ENCODE results near the gene MSTO1. TPM values are rescaled to one million over a fixed set of nuclear protein-coding genes. Genes with fewer than 3 reads are reported as not detected.
A peak's percentile ranks its signal among the peaks of the same experiment; 100 is the strongest.
"Not testable (repeated sequence)": the region's sequence is repeated elsewhere in the genome, so short reads cannot be mapped to it uniquely, and the experiment has no call there.

Gene MSTO1
- total RNA-seq, 1 donor = 25.3 TPM

GRCh38 chr1:155623357-155623756, 13.3 kb downstream of the MSTO1 start:
- no peaks in the 10 kb centered on the region for H3K79me2 ChIP-seq (ENCODE audit: insufficient read depth, low read length)
- H4K20me1 ChIP-seq (ENCODE audit: insufficient read depth, low read length) = no peaks in the 10 kb centered on the region
- H3K27me3 ChIP-seq (ENCODE audit: insufficient read depth, low read length) = no peaks in the 10 kb centered on the region
- H3K27ac ChIP-seq (ENCODE audit: low read depth, low read length) = no peak overlapping the region
- no peaks in the 10 kb centered on the region for H3K4me1 ChIP-seq (ENCODE audit: insufficient read depth, low read length)
- no peak overlapping the region for H2AFZ ChIP-seq (ENCODE audit: low read length)
- no peak for DNase-seq (ENCODE audit: insufficient read length, low spot score, missing footprints)
- no peaks in the 10 kb centered on the region for H3K9me3 ChIP-seq (ENCODE audit: low read depth, low read length)
- no peak overlapping the region for H3K4me3 ChIP-seq (ENCODE audit: insufficient read depth, low read length)
- no peak overlapping the region for H3K4me2 ChIP-seq (ENCODE audit: insufficient read depth, low read length)
- TF ChIP-seq, protein P1, sequence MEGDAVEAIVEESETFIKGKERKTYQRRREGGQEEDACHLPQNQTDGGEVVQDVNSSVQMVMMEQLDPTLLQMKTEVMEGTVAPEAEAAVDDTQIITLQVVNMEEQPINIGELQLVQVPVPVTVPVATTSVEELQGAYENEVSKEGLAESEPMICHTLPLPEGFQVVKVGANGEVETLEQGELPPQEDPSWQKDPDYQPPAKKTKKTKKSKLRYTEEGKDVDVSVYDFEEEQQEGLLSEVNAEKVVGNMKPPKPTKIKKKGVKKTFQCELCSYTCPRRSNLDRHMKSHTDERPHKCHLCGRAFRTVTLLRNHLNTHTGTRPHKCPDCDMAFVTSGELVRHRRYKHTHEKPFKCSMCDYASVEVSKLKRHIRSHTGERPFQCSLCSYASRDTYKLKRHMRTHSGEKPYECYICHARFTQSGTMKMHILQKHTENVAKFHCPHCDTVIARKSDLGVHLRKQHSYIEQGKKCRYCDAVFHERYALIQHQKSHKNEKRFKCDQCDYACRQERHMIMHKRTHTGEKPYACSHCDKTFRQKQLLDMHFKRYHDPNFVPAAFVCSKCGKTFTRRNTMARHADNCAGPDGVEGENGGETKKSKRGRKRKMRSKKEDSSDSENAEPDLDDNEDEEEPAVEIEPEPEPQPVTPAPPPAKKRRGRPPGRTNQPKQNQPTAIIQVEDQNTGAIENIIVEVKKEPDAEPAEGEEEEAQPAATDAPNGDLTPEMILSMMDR (IDR thresholded peaks at IDR 0.05; ENCODE audit: extremely low read depth, low read depth, low read length) = no peak
- H3K36me3 ChIP-seq (ENCODE audit: insufficient read depth, low read length) = no peaks in the 10 kb centered on the region

- H2AFZ ChIP-seq (ENCODE audit: low read length); H3K36me3 ChIP-seq (ENCODE audit: insufficient read depth, low read length); H3K4me3 ChIP-seq (ENCODE audit: insufficient read depth, low read length): not testable (repeated sequence)
Observed at GRCh38 chr1:155626428-155626827, 16.4 kb downstream of the MSTO1 start.

GRCh38 chr1:155636397-155637153, 26.6 kb downstream of the MSTO1 start:
- no peak overlapping the region for H2AFZ ChIP-seq (ENCODE audit: low read length)
- TF ChIP-seq, protein P1 (IDR thresholded peaks at IDR 0.05; ENCODE audit: extremely low read depth, low read depth, low read length) = no peak
- H3K27me3 ChIP-seq (ENCODE audit: insufficient read depth, low read length) = no peaks in the 10 kb centered on the region
- no peaks in the 10 kb centered on the region for H4K20me1 ChIP-seq (ENCODE audit: insufficient read depth, low read length)
- no peaks in the 10 kb centered on the region for H3K4me1 ChIP-seq (ENCODE audit: insufficient read depth, low read length)
- H3K36me3 ChIP-seq (ENCODE audit: insufficient read depth, low read length) = no peaks in the 10 kb centered on the region
- H3K79me2 ChIP-seq (ENCODE audit: insufficient read depth, low read length) = no peaks in the 10 kb centered on the region
- H3K9me3 ChIP-seq (ENCODE audit: low read depth, low read length) = no peaks in the 10 kb centered on the region
- DNase-seq (ENCODE audit: insufficient read length, low spot score, missing footprints) = peak; percentile 34
- no peak overlapping the region for H3K4me3 ChIP-seq (ENCODE audit: insufficient read depth, low read length)
- no peak overlapping the region for H3K4me2 ChIP-seq (ENCODE audit: insufficient read depth, low read length)
- H3K27ac ChIP-seq (ENCODE audit: low read depth, low read length) = no peak overlapping the region

More at GRCh38 chr1:155626428-155626827, 16.4 kb downstream of the MSTO1 start:
- not testable (repeated sequence) for H3K79me2 ChIP-seq (ENCODE audit: insufficient read depth, low read length); H4K20me1 ChIP-seq (ENCODE audit: insufficient read depth, low read length); DNase-seq (ENCODE audit: insufficient read length, low spot score, missing footprints); H3K9me3 ChIP-seq (ENCODE audit: low read depth, low read length); H3K4me1 ChIP-seq (ENCODE audit: insufficient read depth, low read length); H3K4me2 ChIP-seq (ENCODE audit: insufficient read depth, low read length); H3K27ac ChIP-seq (ENCODE audit: low read depth, low read length); H3K27me3 ChIP-seq (ENCODE audit: insufficient read depth, low read length)

GRCh38 chr1:155640367-155640766, 30.3 kb downstream of the MSTO1 start:
- no peak overlapping the region for H2AFZ ChIP-seq (ENCODE audit: low read length)
- TF ChIP-seq, protein P1 (IDR thresholded peaks at IDR 0.05; ENCODE audit: extremely low read depth, low read depth, low read length) = no peak
- H3K36me3 ChIP-seq (ENCODE audit: insufficient read depth, low read length) = no peaks in the 10 kb centered on the region
- H3K4me1 ChIP-seq (ENCODE audit: insufficient read depth, low read length) = peaks cover 6% of the 10 kb centered on the region
- peaks cover 4% of the 10 kb centered on the region for H3K9me3 ChIP-seq (ENCODE audit: low read depth, low read length)
- H3K79me2 ChIP-seq (ENCODE audit: insufficient read depth, low read length) = no peaks in the 10 kb centered on the region
- no peak overlapping the region for H3K4me2 ChIP-seq (ENCODE audit: insufficient read depth, low read length)
- H3K4me3 ChIP-seq (ENCODE audit: insufficient read depth, low read length) = no peak overlapping the region
- no peak overlapping the region for H3K27ac ChIP-seq (ENCODE audit: low read depth, low read length)
- DNase-seq (ENCODE audit: insufficient read length, low spot score, missing footprints) = no peak
- no peaks in the 10 kb centered on the region for H3K27me3 ChIP-seq (ENCODE audit: insufficient read depth, low read length)
- no peaks in the 10 kb centered on the region for H4K20me1 ChIP-seq (ENCODE audit: insufficient read depth, low read length)

DNA sequence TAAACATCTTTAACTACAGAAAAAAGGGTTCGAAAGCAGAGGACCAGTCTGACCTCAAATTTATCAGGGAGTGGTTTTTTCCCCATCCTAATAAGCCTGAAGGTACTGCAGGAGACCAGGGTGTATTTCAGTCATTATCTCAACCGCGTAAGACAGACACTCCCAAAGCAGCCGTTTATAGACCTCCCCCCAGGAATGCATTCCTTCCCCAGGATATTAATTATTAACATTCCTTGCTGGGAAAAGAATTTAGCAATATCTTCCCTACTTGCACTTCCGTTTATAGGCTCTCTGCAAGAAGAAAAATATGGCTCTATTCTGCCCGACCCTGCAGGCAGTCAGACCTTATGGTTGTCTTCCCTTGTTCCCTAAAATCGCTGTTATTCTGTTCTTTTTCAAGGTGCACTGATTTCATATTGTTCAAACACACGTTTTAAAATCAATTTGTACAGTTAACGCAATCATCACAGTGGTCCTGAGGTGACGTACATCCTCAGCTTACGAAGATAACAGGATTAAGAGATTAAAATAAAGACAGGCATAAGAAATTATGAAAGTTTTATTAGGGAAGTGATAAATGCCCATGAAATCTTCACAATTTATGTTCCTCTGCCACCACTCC, 32.7 kb downstream of the MSTO1 start:
- DNase-seq (ENCODE audit: insufficient read length, low spot score, missing footprints); H3K36me3 ChIP-seq (ENCODE audit: insufficient read depth, low read length); H3K27me3 ChIP-seq (ENCODE audit: insufficient read depth, low read length): not testable (repeated sequence)

More for the DNA sequence above, 32.7 kb downstream of the MSTO1 start:
- H4K20me1 ChIP-seq (ENCODE audit: insufficient read depth, low read length); H3K9me3 ChIP-seq (ENCODE audit: low read depth, low read length); H3K4me3 ChIP-seq (ENCODE audit: insufficient read depth, low read length); H3K27ac ChIP-seq (ENCODE audit: low read depth, low read length); H3K4me2 ChIP-seq (ENCODE audit: insufficient read depth, low read length); H3K79me2 ChIP-seq (ENCODE audit: insufficient read depth, low read length); H2AFZ ChIP-seq (ENCODE audit: low read length): not testable (repeated sequence)
- H3K4me1 ChIP-seq (ENCODE audit: insufficient read depth, low read length) = peaks cover 18% of the 10 kb centered on the region

All from osteoblast (primary cell).